CD4-positive, alpha-beta T cell treated with Interleukin-2 at 100 ng/mL for 4 hours (primary cell): ENCODE results near the gene NKX6-2.
"Not testable (repeated sequence)": the region's sequence is repeated elsewhere in the genome, so short reads cannot be mapped to it uniquely, and the experiment has no call there.

ENCODE experiments used
- DNase-seq: peaks from one replicate; pipeline ENCODE4 v3.0.0-alpha.2; 2020; ENCODE audit warnings: low spot score

The NKX6-2 gene

GRCh38 chr10:132797986-132798385 lies 12.0 kb upstream of the NKX6-2 start:
- not testable (repeated sequence) for DNase-seq

GRCh38 chr10:132796846-132797245 lies 10.9 kb upstream of the NKX6-2 start:
- no peak for DNase-seq

- no peak for DNase-seq
Measured at GRCh38 chr10:132793871-132794849, 8.2 kb upstream of the NKX6-2 start.

- DNase-seq: no peak
Measured at GRCh38 chr10:132793213-132793612, 7.3 kb upstream of the NKX6-2 start.

- no peak for DNase-seq
Measured at GRCh38 chr10:132792796-132793195, 6.8 kb upstream of the NKX6-2 start.

- DNase-seq: not testable (repeated sequence)
Measured at GRCh38 chr10:132792099-132792498, 6.2 kb upstream of the NKX6-2 start.

GRCh38 chr10:132790934-132791829 lies 5.2 kb upstream of the NKX6-2 start:
- no peak for DNase-seq

GRCh38 chr10:132790470-132790869 lies 4.5 kb upstream of the NKX6-2 start:
- no peak for DNase-seq

- no peak for DNase-seq
Measured at GRCh38 chr10:132789659-132790148, 3.8 kb upstream of the NKX6-2 start.

GRCh38 chr10:132788831-132789219 lies 2.9 kb upstream of the NKX6-2 start:
- no peak for DNase-seq

GRCh38 chr10:132788180-132788830 lies 2.4 kb upstream of the NKX6-2 start:
- no peak for DNase-seq

GRCh38 chr10:132787495-132788179 lies 1.7 kb upstream of the NKX6-2 start:
- DNase-seq: no peak

- no peak for DNase-seq
Measured at GRCh38 chr10:132786884-132787494, 1.0 kb upstream of the NKX6-2 start.

- no peak for DNase-seq
Measured at GRCh38 chr10:132786476-132786883, 533 bp upstream of the NKX6-2 start.

GRCh38 chr10:132784866-132785722 lies 853 bp downstream of the NKX6-2 start:
- no peak for DNase-seq

GRCh38 chr10:132783940-132784865 lies 1.7 kb downstream of the NKX6-2 start:
- DNase-seq: no peak

- DNase-seq: no peak
Measured at GRCh38 chr10:132783165-132783939, 2.6 kb downstream of the NKX6-2 start.

GRCh38 chr10:132781556-132781955 lies 4.4 kb downstream of the NKX6-2 start:
- no peak for DNase-seq
